Mesenchymal stem cell (in vitro differentiated cells and primary cell): ENCODE results near the gene SAMMSON.

Experiments
- DNase-seq: peaks from one replicate; pipeline ENCODE4 v3.0.0-alpha.2; 2013
- H2AFZ ChIP-seq: one replicate; pipeline ENCODE4 v1.6.1; 2013; ENCODE audit warnings: low read depth, mild to moderate bottlenecking, control low read depth, inconsistent platforms, low read length, moderate library complexity
- H2AK5ac ChIP-seq: 2 replicates; pipeline ENCODE4 v1.6.1; 2013; ENCODE audit warnings: low read length, moderate library complexity, mild to moderate bottlenecking, inconsistent platforms; ENCODE audit not compliant: severe bottlenecking
- H2BK120ac ChIP-seq: one replicate; pipeline ENCODE4 v1.6.1; 2013; ENCODE audit warnings: low read depth, mild to moderate bottlenecking, inconsistent platforms, low read length, moderate library complexity
- H2BK12ac ChIP-seq, 2 experiments: one replicate each; pipeline ENCODE4 v1.6.1; 2013; ENCODE audit warnings: inconsistent platforms in 2 of 2, low read length in 2 of 2, mild to moderate bottlenecking in 2 of 2, moderate library complexity in 2 of 2, control low read depth in 1 of 2
- H2BK15ac ChIP-seq: one replicate; pipeline ENCODE4 v1.6.1; 2013; ENCODE audit warnings: mild to moderate bottlenecking, low read depth, inconsistent platforms; ENCODE audit not compliant: poor library complexity, severe bottlenecking
- H2BK5ac ChIP-seq: 2 replicates; pipeline ENCODE4 v1.6.1; 2013; ENCODE audit warnings: low read depth, mild to moderate bottlenecking, low read length, control low read depth, inconsistent platforms; ENCODE audit not compliant: poor library complexity, severe bottlenecking
- H3K14ac ChIP-seq, 2 experiments: one replicate each; pipeline ENCODE4 v1.6.1; 2013; ENCODE audit warnings: inconsistent platforms in 2 of 2, low read length in 2 of 2, control low read depth in 1 of 2, mild to moderate bottlenecking in 1 of 2, moderate library complexity in 1 of 2
- H3K18ac ChIP-seq, 2 experiments: one replicate each; pipeline ENCODE4 v1.6.1; 2013; ENCODE audit warnings: inconsistent platforms in 2 of 2, low read length in 2 of 2, control low read depth in 1 of 2, low read depth in 1 of 2, mild to moderate bottlenecking in 1 of 2
- H3K23ac ChIP-seq, 2 experiments: one replicate each; pipeline ENCODE4 v1.6.1; 2013; ENCODE audit warnings: inconsistent platforms in 2 of 2, low read length in 2 of 2, mild to moderate bottlenecking in 2 of 2, moderate library complexity in 2 of 2, control low read depth in 1 of 2
- H3K27ac ChIP-seq: 2 replicates; pipeline ENCODE4 v1.5.1; 2013; ENCODE audit warnings: mild to moderate bottlenecking, moderate library complexity, low read length, control low read depth, inconsistent platforms; ENCODE audit not compliant: poor library complexity, severe bottlenecking
- H3K27me3 ChIP-seq, 2 experiments: 2 replicates each; pipeline versions ENCODE4 v1.6.1 to v1.7.0; 2013; ENCODE audit warnings: low read length in 2 of 2, mild to moderate bottlenecking in 2 of 2, moderate library complexity in 2 of 2, control low read depth in 1 of 2, inconsistent platforms in 1 of 2; ENCODE audit not compliant: control insufficient read depth in 1 of 2, insufficient read depth in 1 of 2
- H3K36me3 ChIP-seq, 2 experiments: 2 replicates each; pipeline versions ENCODE4 v1.6.1 to v1.7.0; 2013; ENCODE audit warnings: low read length in 2 of 2, control low read depth in 1 of 2, inconsistent platforms in 1 of 2, low read depth in 1 of 2, mild to moderate bottlenecking in 1 of 2; ENCODE audit not compliant: insufficient read depth in 2 of 2, control insufficient read depth in 1 of 2
- H3K4ac ChIP-seq, 2 experiments: one replicate each; pipeline ENCODE4 v1.6.1; 2013; ENCODE audit warnings: inconsistent platforms in 2 of 2, low read length in 2 of 2, mild to moderate bottlenecking in 2 of 2, moderate library complexity in 2 of 2, control low read depth in 1 of 2, low read depth in 1 of 2
- H3K4me1 ChIP-seq: 2 replicates; pipeline ENCODE4 v1.6.1; 2013; ENCODE audit warnings: low read depth, low read length, control low read depth; ENCODE audit not compliant: control insufficient read depth, insufficient read depth
- H3K4me2 ChIP-seq: 2 replicates; pipeline ENCODE4 v1.6.1; 2013; ENCODE audit warnings: low read length, mild to moderate bottlenecking, inconsistent platforms; ENCODE audit not compliant: poor library complexity, severe bottlenecking
- H3K4me3 ChIP-seq, 2 experiments: 2 replicates each; pipeline versions ENCODE4 v1.5.1 to v1.7.0; 2013; ENCODE audit warnings: low read length in 2 of 2, mild to moderate bottlenecking in 2 of 2, control low read depth in 1 of 2, low read depth in 1 of 2; ENCODE audit not compliant: insufficient read depth in 1 of 2
- H3K79me1 ChIP-seq: replicated peaks from 2 replicates; pipeline ENCODE4 v1.6.1; 2013; ENCODE audit warnings: mild to moderate bottlenecking, control low read depth, low read length, inconsistent platforms; ENCODE audit not compliant: poor library complexity, severe bottlenecking
- H3K9ac ChIP-seq: 2 replicates; pipeline ENCODE4 v1.7.0; 2013; ENCODE audit warnings: mild to moderate bottlenecking, low read length, moderate library complexity
- H3K9me3 ChIP-seq: 2 replicates; pipeline ENCODE4 v1.7.0; 2013; ENCODE audit warnings: mild to moderate bottlenecking, low read length; ENCODE audit not compliant: control insufficient read depth
- H4K8ac ChIP-seq: one replicate; pipeline ENCODE4 v1.6.1; 2013; ENCODE audit warnings: inconsistent platforms, mild to moderate bottlenecking, low read length, moderate library complexity
- H4K91ac ChIP-seq: one replicate; pipeline ENCODE4 v1.6.1; 2013; ENCODE audit warnings: mild to moderate bottlenecking, low read length, inconsistent platforms
- WGBS: methylation state at CpG from one replicate; pipeline ENCODE4 v1.1.7; 2013; ENCODE audit warnings: mixed read lengths; 5-methylcytosine and 5-hydroxymethylcytosine counted together

The SAMMSON gene

GRCh38 chr3:70061096-70061495 lies 61.6 kb downstream of the SAMMSON start:
- H3K27me3 ChIP-seq, result peaks cover 10 to 31% of the 10 kb centered on the region in 2 experiments
- H3K36me3 ChIP-seq, result no peaks in the 10 kb centered on the region
- no peak overlapping the region for H4K91ac ChIP-seq
- H3K4ac ChIP-seq, result no peak overlapping the region
- no peak overlapping the region for H3K18ac ChIP-seq
- H3K23ac ChIP-seq, result no peak overlapping the region
- no peak overlapping the region for H3K4me2 ChIP-seq
- H3K79me1 ChIP-seq, result no peaks in the 10 kb centered on the region
- no peak overlapping the region for H2BK5ac ChIP-seq
- H3K27ac ChIP-seq, result no peak overlapping the region
- no peaks in the 10 kb centered on the region for H3K9me3 ChIP-seq
- H2AK5ac ChIP-seq, result no peak overlapping the region
- H3K14ac ChIP-seq, result no peak overlapping the region
- H3K4me1 ChIP-seq, result no peaks in the 10 kb centered on the region
- H4K8ac ChIP-seq, result no peak overlapping the region
- H2BK15ac ChIP-seq, result no peak overlapping the region
- no peak overlapping the region for H3K4me3 ChIP-seq
- no peak overlapping the region for H2BK120ac ChIP-seq
- H3K9ac ChIP-seq, result no peak overlapping the region
- H2BK12ac ChIP-seq, result no peak overlapping the region
- DNase-seq, result no peak
- H2AFZ ChIP-seq, result no peak overlapping the region
- 82% methylated on average over 5 of the region's 5 CpGs for WGBS

GRCh38 chr3:70064194-70064779 lies 64.8 kb downstream of the SAMMSON start:
- no peak overlapping the region for H2BK120ac ChIP-seq
- no peaks in the 10 kb centered on the region for H3K9me3 ChIP-seq
- no peak overlapping the region for H3K9ac ChIP-seq
- no peak overlapping the region for H4K8ac ChIP-seq
- no peak overlapping the region for H2BK12ac ChIP-seq
- peak; percentile 44 for DNase-seq
- H2AFZ ChIP-seq, result no peak overlapping the region
- H3K23ac ChIP-seq, result no peak overlapping the region
- H3K4me2 ChIP-seq, result no peak overlapping the region
- H3K27me3 ChIP-seq, result peaks cover 10 to 32% of the 10 kb centered on the region in 2 experiments
- H2BK5ac ChIP-seq, result no peak overlapping the region
- H3K79me1 ChIP-seq, result no peaks in the 10 kb centered on the region
- no peak overlapping the region for H2AK5ac ChIP-seq
- H4K91ac ChIP-seq, result no peak overlapping the region
- H2BK15ac ChIP-seq, result no peak overlapping the region
- H3K4me3 ChIP-seq, result no peak overlapping the region
- H3K4me1 ChIP-seq, result no peaks in the 10 kb centered on the region
- WGBS, result 49% methylated on average over 3 of the region's 5 CpGs
- H3K14ac ChIP-seq, result no peak overlapping the region
- no peaks in the 10 kb centered on the region for H3K36me3 ChIP-seq
- no peak overlapping the region for H3K18ac ChIP-seq
- H3K4ac ChIP-seq, result no peak overlapping the region
- H3K27ac ChIP-seq, result no peak overlapping the region

GRCh38 chr3:70065696-70066253 lies 66.2 kb downstream of the SAMMSON start:
- DNase-seq, result no peak
- H3K36me3 ChIP-seq, result no peaks in the 10 kb centered on the region
- 44% methylated on average over 5 of the region's 7 CpGs for WGBS
- no peaks in the 10 kb centered on the region for H3K9me3 ChIP-seq
- peaks cover 10 to 33% of the 10 kb centered on the region in 2 experiments for H3K27me3 ChIP-seq
- H3K79me1 ChIP-seq, result no peaks in the 10 kb centered on the region
- no peak overlapping the region for H3K4me3 ChIP-seq
- H2BK12ac ChIP-seq, result no peak overlapping the region
- H3K18ac ChIP-seq, result no peak overlapping the region
- H3K4ac ChIP-seq, result no peak overlapping the region
- H3K27ac ChIP-seq, result no peak overlapping the region
- no peak overlapping the region for H4K8ac ChIP-seq
- no peak overlapping the region for H3K23ac ChIP-seq
- H3K4me1 ChIP-seq, result no peaks in the 10 kb centered on the region
- no peak overlapping the region for H3K4me2 ChIP-seq
- no peak overlapping the region for H3K14ac ChIP-seq
- H2AK5ac ChIP-seq, result no peak overlapping the region
- H2BK120ac ChIP-seq, result no peak overlapping the region
- no peak overlapping the region for H2BK15ac ChIP-seq
- H2BK5ac ChIP-seq, result no peak overlapping the region
- no peak overlapping the region for H4K91ac ChIP-seq
- no peak overlapping the region for H3K9ac ChIP-seq
- no peak overlapping the region for H2AFZ ChIP-seq

- Histone ChIP-seq H4K91ac (no peak overlapping the region), H3K4ac (no peak overlapping the region), H2BK5ac (no peak overlapping the region), H3K9me3 (no peaks in the 10 kb centered on the region), H2BK15ac (no peak overlapping the region), H2AFZ (no peak overlapping the region), H3K4me3 (no peak overlapping the region), H2BK120ac (no peak overlapping the region), H3K9ac (no peak overlapping the region), H3K79me1 (no peaks in the 10 kb centered on the region), H2BK12ac (no peak overlapping the region), H2AK5ac (no peak overlapping the region), H3K4me1 (no peaks in the 10 kb centered on the region), H3K36me3 (no peaks in the 10 kb centered on the region), H3K4me2 (no peak overlapping the region), H3K23ac (no peak overlapping the region), H3K27ac (no peak overlapping the region), H3K14ac (no peak overlapping the region), H3K18ac (no peak overlapping the region), H4K8ac (no peak overlapping the region), H3K27me3 (peaks cover 10 to 18% of the 10 kb centered on the region in 2 experiments)
- no peak for DNase-seq
- WGBS, result 88% methylated on average over 6 of the region's 7 CpGs
Observed at GRCh38 chr3:70067860-70068521, 68.5 kb downstream of the SAMMSON start.
